NT2/D1 (cell line): Measurements from ENCODE around the gene INSRR.

ENCODE experiments used
- YY1 ChIP-seq: IDR thresholded peaks from 2 replicates; pipeline ENCODE4 v1.6.1; 2011; ENCODE audit not compliant: insufficient read length, insufficient read depth
- ZNF274 ChIP-seq: IDR thresholded peaks from 2 replicates; pipeline ENCODE4 v1.6.1; 2011; ENCODE audit warnings: mild to moderate bottlenecking, low read depth, low read length

- TF ChIP-seq YY1 (no peak), ZNF274 (no peak)
Observed at GRCh38 chr1:156886583-156887281, 27.8 kb upstream of the INSRR start.
